DMS53 treated with DMSO at 0.1 percent for 48 hours (cell line): ENCODE data around the gene PHLDA3.

ENCODE experiments used
- DNase-seq: peaks from one replicate; lab custom pipeline; 2025; ENCODE audit not compliant: unreplicated experiment; lab: John Stamatoyannopoulos, UW

The PHLDA3 gene

DNA sequence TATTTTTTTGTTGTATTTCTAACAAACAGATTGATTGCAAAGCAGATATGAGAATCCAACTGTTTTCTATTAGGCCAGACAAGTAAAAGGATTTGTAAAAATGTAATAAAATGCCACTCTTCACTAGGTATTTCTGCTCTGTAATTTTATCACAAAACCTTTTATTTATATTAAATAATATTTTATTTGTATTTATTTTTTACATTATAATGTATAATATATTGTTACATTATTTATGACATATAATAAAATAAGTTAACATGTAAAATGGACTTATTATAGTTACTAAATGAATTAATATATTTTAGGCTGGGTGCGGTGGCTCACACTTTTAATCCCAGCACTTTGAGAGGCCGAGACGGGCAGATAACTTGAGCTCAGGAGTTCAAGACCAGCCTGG is 34.7 kb downstream of the PHLDA3 start:
- no peak for DNase-seq

DNA sequence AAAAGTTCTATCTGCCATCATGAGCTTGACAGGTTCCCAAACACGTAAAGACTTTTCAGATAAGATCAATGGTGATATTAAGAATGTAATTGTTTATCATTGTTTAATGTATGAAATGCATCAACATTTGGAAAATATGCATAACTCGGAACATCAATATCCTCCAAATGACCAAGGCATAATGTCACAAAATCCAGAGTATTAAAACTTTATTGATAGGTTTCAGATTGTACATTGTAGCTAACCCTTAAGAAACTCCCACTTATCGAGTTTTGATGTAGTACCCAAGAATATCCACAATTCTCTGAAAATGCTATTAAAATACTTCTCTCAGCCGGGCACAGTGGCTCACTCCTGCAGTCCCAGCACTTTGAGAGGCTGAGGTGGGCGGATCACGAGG is 35.4 kb downstream of the PHLDA3 start:
- no peak for DNase-seq

DNA sequence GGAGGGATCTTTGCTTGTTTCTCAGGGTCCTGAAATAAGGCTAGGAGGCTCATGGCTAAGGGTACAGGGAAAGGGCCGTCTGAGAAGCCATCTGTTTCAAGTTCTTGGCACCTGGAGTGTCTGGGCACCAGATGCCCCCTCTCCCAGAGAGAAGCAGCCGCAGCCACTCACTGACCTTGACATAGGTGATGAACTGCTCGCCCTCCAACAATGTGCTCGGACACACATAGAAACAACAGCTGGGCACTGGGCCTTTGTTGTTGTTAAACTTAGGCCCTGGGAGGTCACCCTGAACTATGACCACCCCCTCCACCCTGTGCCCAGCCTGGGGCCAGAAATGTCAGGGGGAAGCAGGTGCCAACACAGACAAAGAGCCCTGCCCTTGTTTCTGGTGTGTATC is 38.2 kb downstream of the PHLDA3 start:
- DNase-seq, result no peak

DNA sequence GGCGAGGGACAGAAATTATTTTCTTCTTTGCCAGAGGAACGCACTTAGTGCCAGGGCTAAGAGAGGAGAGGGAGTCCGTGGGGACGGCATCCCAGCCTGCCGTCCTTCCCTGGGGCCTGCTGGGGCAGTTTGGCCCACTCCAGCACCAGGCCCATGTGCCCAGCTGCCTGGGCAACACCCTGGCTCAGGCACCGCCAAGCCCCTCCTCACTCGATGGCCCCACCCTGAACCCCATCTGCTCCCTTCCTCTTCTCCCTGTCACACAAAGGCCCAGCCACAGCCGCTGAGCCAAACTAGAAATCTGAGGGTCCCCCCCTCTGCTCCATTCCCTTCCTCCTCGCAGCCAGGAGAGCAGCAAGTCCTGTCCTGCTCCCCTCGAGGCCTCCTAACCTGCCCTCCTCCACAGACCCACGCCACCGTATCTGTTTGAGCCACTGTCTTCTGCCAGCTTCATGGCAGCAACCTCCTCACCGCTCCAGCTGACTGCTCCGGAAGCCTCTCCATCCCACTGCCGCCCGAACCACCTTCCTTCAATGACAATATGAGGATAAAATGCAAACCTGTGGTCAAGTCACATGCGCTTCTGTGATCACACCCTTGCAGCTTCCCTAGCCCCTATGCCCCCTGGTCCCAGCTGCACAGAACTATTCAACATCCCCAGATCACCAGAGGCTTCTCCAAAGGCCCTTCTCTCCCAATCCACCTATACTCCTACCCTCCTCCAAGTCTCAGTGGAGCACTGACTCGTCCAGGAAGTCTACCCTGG is 39.1 kb downstream of the PHLDA3 start:
- DNase-seq, result no peak

DNA sequence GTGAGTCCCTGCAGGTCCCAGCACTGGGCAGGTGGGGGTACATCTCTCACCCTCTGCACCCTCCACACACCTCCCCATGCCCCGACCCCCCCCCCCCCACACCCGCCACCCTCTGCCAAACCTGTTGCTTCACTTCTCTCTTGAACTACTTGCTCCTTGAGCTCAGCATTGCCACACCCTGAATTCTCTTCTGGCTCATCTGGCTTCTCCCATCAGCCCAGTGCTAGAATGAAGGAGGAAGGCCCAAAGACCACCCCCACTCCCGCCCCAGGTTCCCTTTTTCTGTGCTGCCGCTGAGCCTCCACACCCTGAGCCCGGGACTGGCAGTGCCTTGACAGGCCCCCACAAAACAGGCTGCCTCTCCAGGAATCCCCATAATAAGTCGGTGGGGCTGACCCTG is 41.0 kb downstream of the PHLDA3 start:
- DNase-seq, result no peak

DNA sequence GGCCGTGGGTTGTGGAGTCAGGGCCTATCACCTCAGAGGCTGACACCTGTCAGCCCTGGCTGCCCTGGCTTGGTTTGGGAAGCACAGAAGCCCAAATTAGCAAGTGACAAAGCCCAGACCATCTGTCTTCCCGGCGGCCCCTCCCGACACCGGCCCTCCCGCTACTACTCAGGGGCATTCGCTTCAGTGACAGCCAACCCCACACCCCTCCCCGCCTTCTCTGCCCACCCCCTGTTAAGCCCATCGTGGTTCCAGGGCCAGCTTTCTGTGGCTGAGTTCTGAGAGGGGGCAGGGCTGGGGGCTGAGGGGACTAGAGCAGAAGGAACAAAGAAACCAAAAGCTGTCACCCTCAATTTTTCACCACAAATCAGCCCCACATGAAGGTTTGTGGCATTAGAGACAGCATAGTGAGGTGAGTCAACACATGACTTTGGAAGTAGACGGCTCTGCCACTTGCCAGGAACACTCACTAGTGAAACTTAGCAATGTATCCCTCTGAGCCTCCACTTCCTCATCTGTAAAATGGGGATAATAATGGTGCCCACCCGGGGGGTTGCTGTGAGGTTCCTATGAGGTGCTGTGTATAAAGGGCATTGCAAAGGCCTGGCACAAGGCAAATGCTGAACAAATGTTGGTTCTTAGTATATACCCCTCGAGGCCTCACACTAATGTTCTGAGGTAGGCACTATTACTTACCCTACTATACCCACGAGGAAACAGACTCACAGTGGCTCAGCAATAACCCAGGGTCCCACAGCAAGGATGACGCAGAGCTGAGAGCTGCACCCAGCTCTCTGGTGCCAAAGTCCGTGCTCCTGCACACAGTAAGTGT is 42.3 kb downstream of the PHLDA3 start:
- DNase-seq, result no peak

DNA sequence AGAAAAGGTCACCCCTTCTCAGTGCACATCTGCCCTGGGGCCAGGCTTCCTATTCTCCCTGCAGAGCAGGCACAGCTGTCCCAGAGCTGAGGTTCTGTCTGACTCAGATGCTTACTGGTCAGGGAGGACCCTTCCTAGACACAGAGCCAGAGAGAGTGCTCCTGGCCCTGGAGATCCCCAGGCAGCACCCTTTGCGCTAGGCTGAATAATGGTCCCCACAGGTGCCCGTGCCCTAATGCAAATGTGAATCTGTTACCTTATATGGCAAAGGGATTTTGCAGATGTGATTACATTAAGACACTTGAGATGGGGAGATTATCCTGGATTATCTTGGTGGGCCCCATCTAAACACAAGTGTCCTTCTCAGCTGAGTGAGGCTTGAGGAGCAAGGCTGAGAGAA is 44.8 kb downstream of the PHLDA3 start:
- no peak for DNase-seq

DNA sequence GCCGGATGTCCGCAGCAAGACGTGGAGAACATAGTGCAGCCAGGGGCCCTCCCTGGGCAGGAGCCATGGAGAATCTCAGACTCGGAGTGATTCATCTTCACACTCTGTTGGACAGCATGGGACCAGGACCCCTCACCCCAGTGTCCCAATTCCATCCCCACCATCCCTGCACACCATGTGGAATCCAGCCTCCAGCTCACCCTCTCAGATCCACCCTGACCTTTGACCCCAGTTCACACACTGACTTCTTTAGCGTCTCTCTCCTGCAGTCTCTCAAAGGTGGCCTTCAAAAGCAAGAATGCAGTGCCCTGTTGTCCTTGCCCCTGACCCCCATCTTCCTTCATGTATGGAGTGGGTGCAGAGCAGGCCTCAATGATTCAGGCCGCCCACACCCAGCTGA is 45.3 kb downstream of the PHLDA3 start:
- no peak for DNase-seq

DNA sequence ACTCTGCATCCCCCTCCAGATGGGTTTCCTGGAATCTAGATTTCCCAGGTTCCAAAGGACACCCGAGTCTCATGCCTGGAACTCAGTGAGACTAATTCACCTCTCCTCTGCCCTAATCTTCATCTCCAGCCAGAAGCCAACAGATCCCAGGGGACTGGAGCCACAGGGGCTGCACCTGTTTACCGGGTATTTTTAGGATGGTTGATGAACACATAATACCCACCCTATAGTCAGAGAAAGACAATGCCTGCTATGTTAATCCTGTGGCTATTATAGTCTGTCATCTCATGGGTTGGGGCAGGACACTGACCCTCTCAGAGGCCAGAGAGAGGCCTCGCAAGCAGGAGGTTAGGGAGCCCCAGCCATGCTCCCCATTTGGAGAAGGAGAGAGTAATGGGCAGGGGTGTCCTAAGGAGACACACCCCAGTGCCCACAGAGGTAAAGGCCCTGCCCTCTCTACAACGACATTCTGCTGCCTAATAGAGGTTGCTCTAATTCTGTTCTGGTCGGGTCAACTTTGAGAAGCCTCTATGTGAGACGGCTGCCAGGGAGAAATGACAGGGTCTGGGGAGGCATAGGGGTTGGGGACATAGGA is 46.5 kb downstream of the PHLDA3 start:
- DNase-seq, result no peak

DNA sequence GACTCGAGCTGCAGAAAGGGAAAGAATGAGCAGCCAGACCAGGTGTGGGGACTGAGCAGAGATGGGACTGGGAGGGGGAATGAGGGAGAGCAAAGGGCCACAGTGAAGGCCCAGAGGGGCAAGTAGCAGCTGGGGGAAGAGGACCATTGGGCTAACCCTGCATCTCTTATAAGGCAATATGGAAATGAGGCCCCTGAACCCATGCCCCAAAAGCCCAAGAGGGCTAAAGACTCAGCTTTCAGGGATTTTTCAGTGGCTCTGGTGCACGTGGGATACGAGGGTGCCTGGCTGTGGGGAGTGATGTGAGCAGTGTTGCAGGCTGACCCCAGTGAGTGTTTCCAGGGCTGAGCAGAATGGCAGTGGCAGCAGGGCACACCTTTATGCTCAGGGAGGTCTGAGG is 47.0 kb downstream of the PHLDA3 start:
- DNase-seq, result no peak

DNA sequence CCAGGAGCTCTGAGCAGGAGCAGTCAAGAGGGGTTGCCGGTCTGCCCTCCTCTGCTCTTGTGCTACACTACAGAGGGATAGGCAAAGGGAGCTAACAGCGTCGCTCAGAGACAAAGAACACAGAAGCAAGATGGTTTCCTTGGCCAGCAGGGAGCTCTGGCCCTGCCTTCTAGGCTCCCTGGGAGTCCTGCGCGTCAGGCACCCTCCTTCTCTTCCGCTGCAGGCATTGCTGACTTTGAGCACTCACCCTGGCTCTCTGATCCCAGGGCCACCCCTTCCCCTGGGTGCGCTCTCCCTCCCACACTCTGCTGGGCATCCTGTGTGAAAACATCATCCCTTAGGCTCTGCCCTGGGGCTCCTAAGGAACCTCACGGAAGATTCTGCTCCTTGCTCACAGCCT is 47.9 kb downstream of the PHLDA3 start:
- no peak for DNase-seq

DNA sequence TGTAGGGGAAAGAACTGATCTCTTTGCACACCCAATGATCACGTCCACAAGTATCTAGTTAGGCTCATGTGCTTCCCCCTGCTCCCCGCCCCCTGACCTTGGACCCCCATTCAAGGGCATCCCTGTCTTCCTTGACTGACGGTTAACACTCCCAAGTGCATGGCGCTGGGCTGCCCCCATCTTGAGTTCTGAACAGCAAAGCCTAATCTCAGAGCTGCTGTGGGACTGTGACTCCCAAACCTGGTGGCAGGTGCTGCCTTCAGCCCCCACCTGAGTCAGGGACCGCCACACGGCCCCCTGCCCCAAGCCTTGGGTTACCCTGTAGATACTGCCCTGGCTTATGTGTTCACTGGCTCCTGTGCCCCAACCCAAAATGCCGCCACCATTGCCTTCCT is 48.4 kb downstream of the PHLDA3 start:
- no peak for DNase-seq

DNA sequence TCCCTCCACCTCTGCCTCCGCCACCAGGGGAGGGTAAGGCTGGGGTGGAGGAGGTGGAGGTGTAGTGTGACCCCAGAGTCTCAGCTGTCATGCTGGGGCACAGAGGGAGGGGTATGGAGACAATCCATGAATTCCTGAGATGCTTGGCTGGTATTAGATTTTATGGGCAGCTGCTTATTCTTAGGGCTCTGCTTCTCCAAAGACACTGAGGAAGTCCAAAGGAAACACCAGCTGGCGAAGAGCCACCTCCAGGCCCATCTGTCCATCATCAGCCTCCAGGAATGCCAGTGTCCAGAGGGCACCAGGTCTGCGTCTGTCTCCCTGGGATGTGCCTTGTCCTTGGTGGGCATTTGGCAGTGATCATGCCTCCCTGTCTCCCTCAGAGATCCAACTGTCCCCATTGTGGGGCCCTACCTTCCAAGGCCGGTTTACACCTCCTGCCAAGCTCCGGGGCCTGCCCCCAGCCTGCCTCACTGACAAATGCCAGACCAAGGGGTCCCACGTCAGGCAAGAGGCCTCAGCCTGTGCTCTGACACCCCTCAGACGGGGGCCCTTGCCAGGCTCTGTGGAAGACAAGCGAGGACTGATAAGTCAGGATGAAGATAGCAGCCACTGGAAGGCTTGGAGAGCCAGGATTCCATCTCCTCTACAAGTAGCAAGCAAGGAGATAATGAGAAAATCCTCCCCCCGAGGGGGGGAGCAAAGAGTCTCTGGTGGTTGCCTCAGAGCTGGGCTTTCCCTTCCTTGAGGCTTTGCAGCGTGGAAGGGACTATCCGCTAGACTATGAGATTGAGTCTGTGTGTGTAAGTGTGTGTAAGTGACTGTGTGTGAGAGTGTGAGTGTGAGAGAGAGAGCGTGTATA is 49.0 kb downstream of the PHLDA3 start:
- no peak for DNase-seq

DNA sequence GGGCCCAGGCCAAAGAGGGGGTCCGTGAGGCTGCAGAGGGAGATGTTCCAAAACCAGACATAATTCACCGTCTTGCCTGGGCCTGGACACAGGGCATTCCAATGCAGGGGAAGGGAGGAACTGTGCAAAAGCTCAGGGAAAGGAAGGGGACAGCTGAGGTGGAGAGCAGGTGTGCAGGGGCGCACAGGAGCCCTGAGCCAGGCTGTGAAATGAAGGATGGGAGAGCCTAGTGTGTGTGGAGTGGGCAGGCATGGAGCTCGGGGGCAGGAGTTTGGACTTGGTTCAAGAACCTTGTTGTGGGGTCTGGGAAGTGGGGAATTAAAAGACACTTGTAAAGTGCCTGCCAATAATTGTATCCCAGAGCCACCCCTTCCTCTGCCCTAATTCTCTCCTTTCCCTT is 49.7 kb downstream of the PHLDA3 start:
- DNase-seq, result no peak

DNA sequence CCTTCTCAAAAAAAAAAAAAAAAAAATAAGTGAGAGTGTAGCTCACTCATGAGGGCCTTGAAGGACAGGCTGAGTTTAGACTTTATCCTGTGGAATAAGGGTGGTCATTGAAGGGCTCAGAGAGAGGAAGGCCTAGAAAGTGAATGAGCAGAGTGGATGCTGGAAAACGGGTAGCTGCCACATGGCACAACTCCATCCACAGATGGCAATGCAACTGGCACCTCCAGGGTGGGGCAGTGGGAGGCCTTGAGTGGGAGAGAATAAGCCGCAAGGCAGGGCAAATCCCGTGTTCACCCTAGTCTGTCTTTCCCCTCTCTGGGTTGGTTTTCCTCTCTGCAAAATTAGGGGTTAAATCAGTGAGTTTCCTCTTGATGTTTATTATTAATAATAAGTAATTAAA is 50.5 kb downstream of the PHLDA3 start:
- no peak for DNase-seq
